GM18507 (cell line): ENCODE results near the gene TRMT6.

Experiments used
- DNase-seq: peaks from one replicate; pipeline ENCODE4 v3.0.0; 2011; ENCODE audit warnings: low read depth; ENCODE audit not compliant: insufficient read length; ENCODE audit errors: extremely low spot score
- FAIRE-seq: peaks from 2 replicates; lab custom pipeline; 2011; peaks lifted over from hg19 to GRCh38; lab: Jason Lieb, UNC

TRMT6 gene

GRCh38 chr20:5968462-5968861 is 18.1 kb upstream of the TRMT6 start:
- DNase-seq = no peak
- FAIRE-seq = no peak

- FAIRE-seq (no peak), DNase-seq (no peak)
Observed at GRCh38 chr20:5967469-5967868, 17.1 kb upstream of the TRMT6 start.

GRCh38 chr20:5949943-5950270 is 426 bp downstream of the TRMT6 start:
- FAIRE-seq (no peak), DNase-seq (peak; percentile 8)

GRCh38 chr20:5947276-5947675 is 3.1 kb downstream of the TRMT6 start:
- DNase-seq (no peak), FAIRE-seq (no peak)

GRCh38 chr20:5945963-5946362 is 4.4 kb downstream of the TRMT6 start:
- DNase-seq (no peak), FAIRE-seq (no peak)

- no peak for FAIRE-seq
- no peak for DNase-seq
Observed at GRCh38 chr20:5938456-5939029, 11.8 kb downstream of the TRMT6 start.

- no peak for FAIRE-seq
Observed at GRCh38 chr20:5936238-5936637, 14.1 kb downstream of the TRMT6 start.

GRCh38 chr20:5935384-5935783 is 14.9 kb downstream of the TRMT6 start:
- no peak for FAIRE-seq
- DNase-seq = no peak

More at GRCh38 chr20:5936238-5936637, 14.1 kb downstream of the TRMT6 start:
- no peak for DNase-seq

GRCh38 chr20:5933802-5934436 is 16.4 kb downstream of the TRMT6 start:
- FAIRE-seq (peak; percentile 79), DNase-seq (no peak)

GRCh38 chr20:5932796-5933195 is 17.5 kb downstream of the TRMT6 start:
- DNase-seq (no peak), FAIRE-seq (no peak)

GRCh38 chr20:5931411-5931810 is 18.9 kb downstream of the TRMT6 start:
- FAIRE-seq (no peak), DNase-seq (no peak)

- FAIRE-seq (no peak), DNase-seq (no peak)
Observed at GRCh38 chr20:5928836-5929715, 21.3 kb downstream of the TRMT6 start.

GRCh38 chr20:5927749-5928462 is 22.4 kb downstream of the TRMT6 start:
- FAIRE-seq (no peak), DNase-seq (no peak)

GRCh38 chr20:5925551-5925950 is 24.8 kb downstream of the TRMT6 start:
- no peak for DNase-seq
- no peak for FAIRE-seq

- FAIRE-seq (no peak), DNase-seq (no peak)
Observed at GRCh38 chr20:5923493-5923892, 26.8 kb downstream of the TRMT6 start.

- DNase-seq (no peak), FAIRE-seq (no peak)
Observed at GRCh38 chr20:5920581-5920980, 29.8 kb downstream of the TRMT6 start.

- FAIRE-seq (no peak), DNase-seq (no peak)
Observed at GRCh38 chr20:5919626-5920544, 30.4 kb downstream of the TRMT6 start.

GRCh38 chr20:5918856-5919625 is 31.3 kb downstream of the TRMT6 start:
- FAIRE-seq = no peak
- DNase-seq = no peak
